Activated gamma-delta T cell treated with Interleukin-2 at 50 U/mL for 16 hours (primary cell): ENCODE measurements around the gene GPR108.

ENCODE experiments used
- DNase-seq: peaks from one replicate; pipeline ENCODE4 v3.0.0-alpha.2; 2020

The GPR108 gene

DNA sequence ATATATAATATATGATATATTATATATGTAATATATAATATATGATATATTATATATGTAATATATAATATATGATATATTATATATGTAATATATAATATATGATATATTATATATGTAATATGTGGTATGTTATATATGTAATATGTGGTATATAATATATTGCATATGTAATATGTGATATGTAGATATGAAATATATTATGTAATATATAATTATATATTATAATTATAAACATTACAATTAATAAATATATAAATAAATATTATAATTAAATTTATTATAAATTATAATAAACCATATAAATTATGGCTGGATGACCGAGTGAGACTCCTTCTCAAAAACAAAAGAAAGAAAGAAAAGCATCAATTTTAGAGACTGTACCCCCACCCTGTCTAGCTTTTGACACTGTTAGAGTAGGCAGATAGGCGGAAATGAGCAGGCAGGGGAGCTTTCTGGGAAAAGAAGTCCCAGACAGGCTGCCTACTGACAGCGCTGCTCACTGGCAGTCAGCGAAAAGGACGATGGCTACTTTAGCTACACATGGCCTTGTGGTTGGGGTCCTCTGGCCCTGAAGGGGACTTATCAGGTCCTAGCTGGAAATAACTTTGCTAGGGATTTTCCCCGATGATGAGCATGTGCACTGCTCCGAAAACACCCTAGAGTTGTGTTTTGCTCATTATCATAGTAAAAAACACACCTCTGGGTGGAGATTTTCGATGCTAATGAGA, 36.6 kb downstream of the GPR108 start:
- DNase-seq = no peak

DNA sequence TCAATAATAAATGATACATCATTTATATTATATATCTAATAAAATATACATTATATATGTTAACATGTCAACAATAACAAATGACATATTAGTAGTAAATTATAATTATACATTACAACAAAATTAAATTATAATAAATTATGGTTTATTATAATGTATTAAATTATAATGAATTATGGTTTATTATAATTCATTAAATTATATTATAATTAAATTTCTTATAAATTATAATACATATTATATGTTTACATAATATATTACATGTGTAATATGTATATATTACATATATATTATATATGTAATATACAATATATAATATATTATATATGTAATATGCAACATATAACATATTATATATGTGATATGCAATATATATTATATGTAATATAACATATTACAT, 37.4 kb downstream of the GPR108 start:
- DNase-seq = no peak

- DNase-seq = no peak
Observed at GRCh38 chr19:6697291-6697690, 40.1 kb downstream of the GPR108 start.

- no peak for DNase-seq
Observed at GRCh38 chr19:6696239-6696820, 41.0 kb downstream of the GPR108 start.

GRCh38 chr19:6694147-6694815, 43.1 kb downstream of the GPR108 start:
- DNase-seq = no peak

DNA sequence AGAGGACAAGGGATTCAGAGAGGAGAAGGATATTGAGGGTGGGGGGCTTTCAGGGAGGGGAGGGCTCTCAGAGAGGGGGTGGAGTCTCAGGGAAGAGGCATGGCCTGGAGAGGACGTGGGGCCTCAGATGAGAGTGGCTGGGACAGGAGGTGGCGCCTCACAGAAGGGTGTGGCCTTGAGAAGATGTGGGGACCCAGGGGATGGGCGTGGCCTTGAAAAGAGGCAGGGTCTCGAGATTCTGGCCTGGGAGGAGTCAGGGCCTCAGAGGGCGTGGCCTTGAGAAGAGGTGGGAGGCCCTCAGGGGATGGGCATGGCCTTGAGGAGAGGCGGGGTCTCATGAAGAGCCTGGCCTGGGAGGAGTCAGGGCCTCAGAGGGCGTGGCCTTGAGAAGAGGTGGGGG, 43.7 kb downstream of the GPR108 start:
- no peak for DNase-seq

DNA sequence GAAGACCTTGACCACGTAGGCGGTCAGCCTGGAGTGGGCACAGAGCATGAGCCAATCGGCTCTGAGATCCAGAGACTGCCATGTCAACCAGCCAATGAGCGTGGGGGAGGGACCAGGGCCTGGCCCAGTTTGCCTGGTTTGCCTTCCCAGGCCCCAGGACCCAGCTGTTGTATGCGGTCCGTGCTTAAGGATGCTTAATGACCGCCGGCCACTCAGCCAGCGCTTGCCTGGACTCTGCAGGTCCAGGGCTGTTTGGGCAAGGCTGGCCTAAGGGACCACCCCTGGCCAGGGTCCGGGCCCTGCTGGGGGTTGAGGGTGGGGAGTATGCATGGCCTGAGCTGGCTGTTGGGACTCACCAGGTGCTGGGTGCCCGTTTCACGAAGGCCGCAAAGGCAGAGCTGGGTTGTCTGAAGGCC, 44.3 kb downstream of the GPR108 start:
- DNase-seq = no peak

GRCh38 chr19:6692027-6692426, 45.4 kb downstream of the GPR108 start:
- no peak for DNase-seq

- DNase-seq = no peak
Observed at GRCh38 chr19:6691342-6691741, 46.0 kb downstream of the GPR108 start.

GRCh38 chr19:6690160-6690885, 47.1 kb downstream of the GPR108 start:
- no peak for DNase-seq

GRCh38 chr19:6687114-6687513, 50.3 kb downstream of the GPR108 start:
- no peak for DNase-seq

GRCh38 chr19:6686628-6686975, 50.8 kb downstream of the GPR108 start:
- no peak for DNase-seq

GRCh38 chr19:6685962-6686627, 51.3 kb downstream of the GPR108 start:
- no peak for DNase-seq

GRCh38 chr19:6685482-6685881, 51.9 kb downstream of the GPR108 start:
- no peak for DNase-seq

GRCh38 chr19:6683971-6684370, 53.4 kb downstream of the GPR108 start:
- DNase-seq = no peak

- DNase-seq = no peak
Observed at GRCh38 chr19:6682607-6683128, 54.7 kb downstream of the GPR108 start.

GRCh38 chr19:6680141-6680540, 57.2 kb downstream of the GPR108 start:
- DNase-seq = no peak
